Hepatocyte (in vitro differentiated cells): ENCODE data around the gene PTGES2. TPM values are rescaled to one million over a fixed set of nuclear protein-coding genes. Genes with fewer than 3 reads are reported as not detected.
A peak's percentile ranks its signal among the peaks of the same experiment; 100 is the strongest.

Source experiments
- DNase-seq: peaks from one replicate; pipeline ENCODE4 v3.0.0-alpha.2; 2016; ENCODE audit warnings: low spot score
- H2AFZ ChIP-seq: fragments of 200-600 bp; sonication (generic); 2 replicates; pipeline ENCODE4 v1.6.0; 2016; ENCODE audit warnings: antibody characterized with exemption, mild to moderate bottlenecking
- H3K27ac ChIP-seq: fragments of 200-600 bp; sonication (generic); 2 replicates; pipeline ENCODE4 v1.5.1; 2016; ENCODE audit warnings: mild to moderate bottlenecking
- H3K27me3 ChIP-seq: fragments of 200-600 bp; sonication (generic); 2 replicates; pipeline ENCODE4 v1.6.1; 2016
- H3K36me3 ChIP-seq: fragments of 200-600 bp; sonication (generic); replicated peaks from 2 replicates; pipeline ENCODE4 v1.5.1; 2016; ENCODE audit warnings: low read depth; ENCODE audit not compliant: insufficient read depth
- H3K4me1 ChIP-seq: fragments of 200-600 bp; sonication (generic); 2 replicates; pipeline ENCODE4 v1.5.1; 2016; ENCODE audit warnings: mild to moderate bottlenecking, moderate library complexity; ENCODE audit not compliant: insufficient read depth
- H3K4me2 ChIP-seq: fragments of 200-600 bp; sonication (generic); 2 replicates; pipeline ENCODE4 v1.6.0; 2016
- H3K4me3 ChIP-seq: fragments of 200-600 bp; sonication (generic); 2 replicates; pipeline ENCODE4 v1.5.1; 2016; ENCODE audit warnings: mild to moderate bottlenecking
- H3K79me2 ChIP-seq: fragments of 200-600 bp; sonication (generic); 2 replicates; pipeline ENCODE4 v1.6.0; 2017; ENCODE audit warnings: mild to moderate bottlenecking
- H3K9me2 ChIP-seq: fragments of 200-600 bp; sonication (generic); replicated peaks from 2 replicates; pipeline ENCODE4 v1.6.0; 2017; ENCODE audit warnings: mild to moderate bottlenecking; ENCODE audit not compliant: insufficient read depth
- H3K9me3 ChIP-seq: fragments of 200-600 bp; sonication (generic); 2 replicates; pipeline ENCODE4 v1.5.1; 2016; ENCODE audit warnings: low read depth, mild to moderate bottlenecking
- H4K20me1 ChIP-seq: fragments of 200-600 bp; sonication (generic); 2 replicates; pipeline ENCODE4 v1.6.0; 2016; ENCODE audit warnings: mild to moderate bottlenecking; ENCODE audit not compliant: insufficient read depth, poor library complexity, severe bottlenecking
- EZH2 ChIP-seq: fragments of 200-600 bp; sonication (generic); IDR thresholded peaks from 2 replicates; pipeline ENCODE4 v1.6.1; 2016; ENCODE audit warnings: antibody characterized with exemption, mild to moderate bottlenecking, borderline replicate concordance
- EZH2phosphoT487 ChIP-seq: fragments of 200-600 bp; sonication (generic); IDR thresholded peaks from one replicate; pipeline ENCODE4 v1.6.1; 2018; ENCODE audit warnings: antibody characterized with exemption, mild to moderate bottlenecking, low read depth, moderate library complexity; ENCODE audit not compliant: unreplicated experiment, severe bottlenecking
- WGBS: methylation state at CpG from one replicate; pipeline ENCODE4 v1.1.6; 2016; ENCODE audit warnings: low lambda C conversion rate; ENCODE audit errors: missing lambda C conversion rate; 5-methylcytosine and 5-hydroxymethylcytosine counted together
- polyA plus RNA-seq: library from polyadenylated mRNA; unstranded; fragments of >200 nt; fragmentation: Nextera tagmentation; extraction: Ambion mirVana; gene quantifications from 2 replicates; pipeline ENCODE4 v1.2.1, GENCODE V29; 2016
- total RNA-seq: library from RNA; depleted of rRNA; stranded (reverse); fragments of >200 nt; gene quantifications from 2 replicates; pipeline ENCODE4 v1.2.3, GENCODE V29; 2014
- TF ChIP-seq, protein P1 (sequence below): fragments of 200-600 bp; sonication (generic); IDR thresholded peaks from 2 replicates; pipeline ENCODE4 v1.5.1; 2016; ENCODE audit warnings: antibody characterized with exemption, mild to moderate bottlenecking; ENCODE audit not compliant: poor library complexity

PTGES2 gene
- total and polyA plus RNA-seq, 2 experiments from 2014 or later: 29.4 to 68.1 TPM

DNA sequence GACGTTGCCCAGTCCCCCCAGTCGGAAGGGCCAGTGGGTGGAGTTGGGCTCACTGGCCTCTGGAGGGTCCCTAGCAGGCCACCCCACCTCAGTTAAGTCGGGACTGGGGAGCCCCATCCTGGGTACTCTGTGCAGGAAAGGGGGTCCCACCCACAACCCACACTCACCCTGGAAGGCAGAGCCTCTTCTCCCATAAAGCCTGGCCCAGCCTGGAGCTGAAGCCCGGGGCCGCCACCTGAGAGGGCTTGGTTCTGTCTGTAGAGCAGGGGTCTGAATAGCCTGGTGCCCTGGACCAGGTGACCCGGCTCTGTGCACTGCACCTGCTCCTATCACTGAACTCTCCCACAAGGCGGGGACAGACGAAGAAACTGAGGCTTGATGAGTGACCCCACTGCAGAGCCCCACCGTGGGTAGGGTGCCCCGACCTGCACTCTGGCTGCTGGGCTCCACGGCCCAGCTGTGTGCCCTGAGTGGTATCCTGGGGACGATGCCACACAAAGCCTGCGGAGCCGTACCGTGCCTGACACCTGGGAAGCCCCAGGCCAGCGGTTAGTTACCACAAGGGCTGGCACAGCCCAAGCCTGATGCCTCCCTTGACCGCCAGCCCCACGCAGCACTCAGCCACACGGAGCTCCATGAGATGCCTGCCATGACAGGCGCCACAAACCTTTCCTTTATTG lies 7.3 kb downstream of the PTGES2 start:
- Histone ChIP-seq H3K36me3 (no peaks in the 10 kb centered on the region), H3K27ac (no peak overlapping the region), H3K4me3 (no peak overlapping the region), H3K4me2 (no peak overlapping the region), H3K79me2 (peaks cover 5% of the 10 kb centered on the region), H3K27me3 (no peaks in the 10 kb centered on the region), H3K9me3 (no peaks in the 10 kb centered on the region), H2AFZ (no peak overlapping the region), H4K20me1 (no peaks in the 10 kb centered on the region), H3K4me1 (peaks cover 7% of the 10 kb centered on the region), H3K9me2 (no peaks in the 10 kb centered on the region)
- WGBS: 93% methylated on average over 20 of the region's 20 CpGs
- DNase-seq: no peak
- TF ChIP-seq EZH2 (no peak), EZH2phosphoT487 (no peak)
- TF ChIP-seq, protein P1, sequence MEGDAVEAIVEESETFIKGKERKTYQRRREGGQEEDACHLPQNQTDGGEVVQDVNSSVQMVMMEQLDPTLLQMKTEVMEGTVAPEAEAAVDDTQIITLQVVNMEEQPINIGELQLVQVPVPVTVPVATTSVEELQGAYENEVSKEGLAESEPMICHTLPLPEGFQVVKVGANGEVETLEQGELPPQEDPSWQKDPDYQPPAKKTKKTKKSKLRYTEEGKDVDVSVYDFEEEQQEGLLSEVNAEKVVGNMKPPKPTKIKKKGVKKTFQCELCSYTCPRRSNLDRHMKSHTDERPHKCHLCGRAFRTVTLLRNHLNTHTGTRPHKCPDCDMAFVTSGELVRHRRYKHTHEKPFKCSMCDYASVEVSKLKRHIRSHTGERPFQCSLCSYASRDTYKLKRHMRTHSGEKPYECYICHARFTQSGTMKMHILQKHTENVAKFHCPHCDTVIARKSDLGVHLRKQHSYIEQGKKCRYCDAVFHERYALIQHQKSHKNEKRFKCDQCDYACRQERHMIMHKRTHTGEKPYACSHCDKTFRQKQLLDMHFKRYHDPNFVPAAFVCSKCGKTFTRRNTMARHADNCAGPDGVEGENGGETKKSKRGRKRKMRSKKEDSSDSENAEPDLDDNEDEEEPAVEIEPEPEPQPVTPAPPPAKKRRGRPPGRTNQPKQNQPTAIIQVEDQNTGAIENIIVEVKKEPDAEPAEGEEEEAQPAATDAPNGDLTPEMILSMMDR: no peak

DNA sequence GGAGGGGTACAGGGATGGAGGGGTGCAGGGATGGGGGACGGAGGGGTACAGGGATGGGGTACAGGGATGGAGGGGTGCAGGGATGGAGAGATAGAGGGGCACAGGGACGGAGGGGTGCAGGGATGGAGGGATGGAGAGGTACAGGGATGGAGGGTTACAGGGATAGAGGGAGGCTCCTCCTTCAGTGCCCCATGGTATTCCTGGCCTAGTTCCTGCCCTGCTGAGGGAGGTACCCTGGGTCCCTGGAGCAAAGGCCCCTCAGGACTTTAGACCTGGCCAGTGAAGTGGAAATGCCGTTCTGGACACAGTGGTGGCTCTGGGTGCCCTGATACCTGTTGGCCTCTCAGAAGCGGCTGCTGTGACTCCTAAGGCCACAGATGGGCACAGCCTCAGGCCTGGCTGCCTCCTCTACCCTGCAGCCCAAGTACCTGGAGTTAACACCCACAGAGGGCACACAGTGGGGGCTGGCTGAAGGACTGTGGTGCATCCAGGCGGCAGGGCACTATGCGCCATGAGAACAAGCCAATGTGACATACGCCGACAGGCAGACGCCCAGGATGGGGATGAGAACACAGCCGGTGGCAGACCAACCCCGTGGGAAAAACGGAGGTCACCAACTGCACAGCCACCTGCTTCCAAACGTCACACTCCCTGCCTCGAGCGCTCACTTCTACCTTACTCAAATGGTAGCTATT lies 8.4 kb downstream of the PTGES2 start:
- Histone ChIP-seq H3K9me2 (no peaks in the 10 kb centered on the region), H3K27me3 (no peaks in the 10 kb centered on the region), H3K36me3 (no peaks in the 10 kb centered on the region), H2AFZ (no peak overlapping the region), H3K4me2 (no peak overlapping the region), H3K4me3 (no peak overlapping the region), H3K9me3 (no peaks in the 10 kb centered on the region), H3K4me1 (peaks cover 16% of the 10 kb centered on the region), H4K20me1 (no peaks in the 10 kb centered on the region), H3K27ac (no peak overlapping the region), H3K79me2 (peaks cover under 1% of the 10 kb centered on the region)
- TF ChIP-seq EZH2phosphoT487: no peak
- TF ChIP-seq EZH2: no peak
- TF ChIP-seq, protein P1: no peak
- DNase-seq: no peak
- 91% methylated on average over 13 of the region's 15 CpGs for WGBS

DNA sequence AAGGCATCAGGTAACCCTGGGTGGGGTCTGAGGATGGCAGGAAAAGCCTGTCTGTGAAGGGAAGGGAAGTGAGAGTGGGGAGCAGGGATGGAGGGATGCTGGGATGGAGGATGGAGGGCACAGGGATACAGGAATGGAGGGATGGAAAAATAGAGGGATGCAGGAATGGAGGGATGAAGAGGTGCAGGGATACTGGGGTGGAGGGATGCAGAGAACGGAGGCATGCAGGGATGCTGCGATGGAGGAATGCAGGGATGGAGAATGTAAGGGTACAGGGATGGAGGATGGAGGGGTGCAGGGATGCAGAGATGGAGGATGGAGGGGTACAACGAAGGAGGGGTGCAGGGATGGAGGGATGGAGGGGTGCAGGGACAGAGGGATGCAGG lies 9.1 kb downstream of the PTGES2 start:
- Histone ChIP-seq H3K27me3 (no peaks in the 10 kb centered on the region), H3K79me2 (peaks cover 3% of the 10 kb centered on the region), H4K20me1 (no peaks in the 10 kb centered on the region), H3K4me3 (no peak overlapping the region), H2AFZ (no peak overlapping the region), H3K36me3 (no peaks in the 10 kb centered on the region), H3K9me2 (no peaks in the 10 kb centered on the region), H3K4me1 (peaks cover 18% of the 10 kb centered on the region), H3K4me2 (peak overlapping the region; percentile 39), H3K27ac (no peak overlapping the region), H3K9me3 (no peaks in the 10 kb centered on the region)
- no peak for DNase-seq
- TF ChIP-seq EZH2phosphoT487 (no peak), EZH2 (no peak)
- TF ChIP-seq, protein P1: no peak
- 86% methylated on average over 2 of the region's 3 CpGs for WGBS
